ENCODE measurements around the gene RENBP.

DNA sequence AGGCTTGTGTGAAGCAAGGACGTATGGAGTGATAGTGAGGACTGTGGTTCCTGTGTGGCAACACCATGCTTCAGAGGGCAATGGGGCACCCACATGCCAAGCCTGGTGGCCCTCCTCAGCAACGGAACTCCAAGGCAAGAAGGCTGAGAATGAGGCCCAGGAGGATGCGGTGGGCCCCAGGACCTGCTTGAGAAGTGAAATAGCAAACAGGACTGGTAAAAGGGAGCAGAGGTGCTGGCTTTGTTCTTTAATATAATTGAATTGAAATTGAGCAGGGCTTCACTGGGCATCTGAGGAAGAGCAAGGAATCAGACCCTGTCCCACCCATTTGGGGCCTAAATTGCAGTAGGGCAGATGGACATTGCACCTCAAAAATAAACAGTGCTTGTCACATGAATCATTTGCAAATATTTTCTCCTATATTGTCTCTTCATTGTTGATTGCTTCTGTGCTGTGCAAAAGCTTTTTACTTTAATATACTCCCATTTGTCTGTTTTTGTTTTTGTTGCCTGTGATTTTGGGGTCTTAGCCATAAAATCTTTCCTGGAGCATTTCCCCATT is 30.4 kb upstream of the RENBP start:
- no peak for TF ChIP-seq GABPA (IDR thresholded peaks at IDR 0.05; ENCODE audit: low read depth)
- TF ChIP-seq, protein P1, sequence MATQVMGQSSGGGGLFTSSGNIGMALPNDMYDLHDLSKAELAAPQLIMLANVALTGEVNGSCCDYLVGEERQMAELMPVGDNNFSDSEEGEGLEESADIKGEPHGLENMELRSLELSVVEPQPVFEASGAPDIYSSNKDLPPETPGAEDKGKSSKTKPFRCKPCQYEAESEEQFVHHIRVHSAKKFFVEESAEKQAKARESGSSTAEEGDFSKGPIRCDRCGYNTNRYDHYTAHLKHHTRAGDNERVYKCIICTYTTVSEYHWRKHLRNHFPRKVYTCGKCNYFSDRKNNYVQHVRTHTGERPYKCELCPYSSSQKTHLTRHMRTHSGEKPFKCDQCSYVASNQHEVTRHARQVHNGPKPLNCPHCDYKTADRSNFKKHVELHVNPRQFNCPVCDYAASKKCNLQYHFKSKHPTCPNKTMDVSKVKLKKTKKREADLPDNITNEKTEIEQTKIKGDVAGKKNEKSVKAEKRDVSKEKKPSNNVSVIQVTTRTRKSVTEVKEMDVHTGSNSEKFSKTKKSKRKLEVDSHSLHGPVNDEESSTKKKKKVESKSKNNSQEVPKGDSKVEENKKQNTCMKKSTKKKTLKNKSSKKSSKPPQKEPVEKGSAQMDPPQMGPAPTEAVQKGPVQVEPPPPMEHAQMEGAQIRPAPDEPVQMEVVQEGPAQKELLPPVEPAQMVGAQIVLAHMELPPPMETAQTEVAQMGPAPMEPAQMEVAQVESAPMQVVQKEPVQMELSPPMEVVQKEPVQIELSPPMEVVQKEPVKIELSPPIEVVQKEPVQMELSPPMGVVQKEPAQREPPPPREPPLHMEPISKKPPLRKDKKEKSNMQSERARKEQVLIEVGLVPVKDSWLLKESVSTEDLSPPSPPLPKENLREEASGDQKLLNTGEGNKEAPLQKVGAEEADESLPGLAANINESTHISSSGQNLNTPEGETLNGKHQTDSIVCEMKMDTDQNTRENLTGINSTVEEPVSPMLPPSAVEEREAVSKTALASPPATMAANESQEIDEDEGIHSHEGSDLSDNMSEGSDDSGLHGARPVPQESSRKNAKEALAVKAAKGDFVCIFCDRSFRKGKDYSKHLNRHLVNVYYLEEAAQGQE (IDR thresholded peaks at IDR 0.05; ENCODE audit: low read depth, low read length): no peak
- TF ChIP-seq POLR2AphosphoS5 (IDR thresholded peaks at IDR 0.05; ENCODE audit: low read depth, low read length): no peak
- TF ChIP-seq CTCF (IDR thresholded peaks at IDR 0.05): no peak
- no peak for TF ChIP-seq FOXJ3 (CRISPR knock-in tag; IDR thresholded peaks at IDR 0.05)
- TF ChIP-seq, protein P2, sequence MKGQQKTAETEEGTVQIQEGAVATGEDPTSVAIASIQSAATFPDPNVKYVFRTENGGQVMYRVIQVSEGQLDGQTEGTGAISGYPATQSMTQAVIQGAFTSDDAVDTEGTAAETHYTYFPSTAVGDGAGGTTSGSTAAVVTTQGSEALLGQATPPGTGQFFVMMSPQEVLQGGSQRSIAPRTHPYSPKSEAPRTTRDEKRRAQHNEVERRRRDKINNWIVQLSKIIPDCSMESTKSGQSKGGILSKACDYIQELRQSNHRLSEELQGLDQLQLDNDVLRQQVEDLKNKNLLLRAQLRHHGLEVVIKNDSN (IDR thresholded peaks at IDR 0.05; ENCODE audit: borderline replicate concordance, low read depth): no peak
- no peak for TF ChIP-seq MXI1 (IDR thresholded peaks at IDR 0.05; ENCODE audit: low read depth, low read length)
- TF ChIP-seq NFIC (IDR thresholded peaks at IDR 0.05; ENCODE audit: borderline replicate concordance): no peak
- TF ChIP-seq EZH2phosphoT487 (IDR thresholded peaks at IDR 0.05; ENCODE audit: borderline replicate concordance, low read depth): no peak
- TF ChIP-seq TCF12 (IDR thresholded peaks at IDR 0.05): no peak
- no peak for TF ChIP-seq SIN3A (IDR thresholded peaks at IDR 0.05; ENCODE audit: borderline replicate concordance, low read depth, low read length)
- TF ChIP-seq JUND (IDR thresholded peaks at IDR 0.05): no peak
- TF ChIP-seq, protein P3, sequence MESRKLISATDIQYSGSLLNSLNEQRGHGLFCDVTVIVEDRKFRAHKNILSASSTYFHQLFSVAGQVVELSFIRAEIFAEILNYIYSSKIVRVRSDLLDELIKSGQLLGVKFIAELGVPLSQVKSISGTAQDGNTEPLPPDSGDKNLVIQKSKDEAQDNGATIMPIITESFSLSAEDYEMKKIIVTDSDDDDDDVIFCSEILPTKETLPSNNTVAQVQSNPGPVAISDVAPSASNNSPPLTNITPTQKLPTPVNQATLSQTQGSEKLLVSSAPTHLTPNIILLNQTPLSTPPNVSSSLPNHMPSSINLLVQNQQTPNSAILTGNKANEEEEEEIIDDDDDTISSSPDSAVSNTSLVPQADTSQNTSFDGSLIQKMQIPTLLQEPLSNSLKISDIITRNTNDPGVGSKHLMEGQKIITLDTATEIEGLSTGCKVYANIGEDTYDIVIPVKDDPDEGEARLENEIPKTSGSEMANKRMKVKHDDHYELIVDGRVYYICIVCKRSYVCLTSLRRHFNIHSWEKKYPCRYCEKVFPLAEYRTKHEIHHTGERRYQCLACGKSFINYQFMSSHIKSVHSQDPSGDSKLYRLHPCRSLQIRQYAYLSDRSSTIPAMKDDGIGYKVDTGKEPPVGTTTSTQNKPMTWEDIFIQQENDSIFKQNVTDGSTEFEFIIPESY (IDR thresholded peaks at IDR 0.05; ENCODE audit: borderline replicate concordance, low read depth): no peak

Measured in SK-N-SH (cell line).